GM12878 (cell line): ENCODE results near the gene AOPEP.
A peak's percentile ranks its signal among the peaks of the same experiment; 100 is the strongest.

Experiments used
- EP300 ChIP-seq, 2 experiments: fragments of 150-350 bp in 1 of 2; IDR thresholded peaks; 2 replicates each; pipeline ENCODE4 v1.6.1; 2011 to 2012; ENCODE audit warnings: low read depth in 2 of 2, low read length in 2 of 2, borderline replicate concordance in 1 of 2, improper control_type of control experiment in 1 of 2, inconsistent platforms in 1 of 2; ENCODE audit not compliant: control insufficient read depth in 1 of 2
- HDAC2 ChIP-seq: fragments of 200-600 bp; sonication (generic); IDR thresholded peaks from 2 replicates; pipeline ENCODE4 v1.6.1; 2017
- JUND ChIP-seq: IDR thresholded peaks from 2 replicates; pipeline ENCODE4 v1.6.1; 2012; ENCODE audit warnings: low read depth, mild to moderate bottlenecking, low read length, improper control_type of control experiment, moderate library complexity
- MEF2A ChIP-seq: IDR thresholded peaks from 2 replicates; pipeline ENCODE4 v1.6.1; 2011; ENCODE audit warnings: low read depth, mild to moderate bottlenecking, low read length, moderate library complexity; ENCODE audit not compliant: insufficient read depth
- PML ChIP-seq: IDR thresholded peaks from 2 replicates; pipeline ENCODE4 v1.6.1; 2012; ENCODE audit warnings: low read length, inconsistent platforms
- POLR2AphosphoS5 ChIP-seq: IDR thresholded peaks from 2 replicates; pipeline ENCODE4 v1.6.1; 2011; ENCODE audit warnings: mild to moderate bottlenecking, low read length, inconsistent platforms
- SUZ12 ChIP-seq: fragments of 200-600 bp; sonication (generic); IDR thresholded peaks from one replicate; pipeline ENCODE4 v1.6.1; 2018; ENCODE audit warnings: antibody characterized with exemption, mild to moderate bottlenecking; ENCODE audit not compliant: unreplicated experiment
- TF ChIP-seq, protein P1 (sequence below): IDR thresholded peaks from 2 replicates; pipeline ENCODE4 v1.6.1; 2012; ENCODE audit warnings: low read length, inconsistent platforms
- TF ChIP-seq, protein P2 (sequence below): IDR thresholded peaks from 2 replicates; pipeline ENCODE4 v1.6.1; 2012; ENCODE audit warnings: mild to moderate bottlenecking, low read depth, low read length
- TF ChIP-seq, protein P3 (sequence below), 3 experiments: IDR thresholded peaks in 2 of 3; conservative IDR thresholded peaks in 1 of 3; 2 replicates each; pipeline ENCODE4 v1.5.1; 2011; ENCODE audit warnings: low read depth in 3 of 3, low read length in 3 of 3, mild to moderate bottlenecking in 3 of 3, control low read depth in 2 of 3, moderate library complexity in 2 of 3, inconsistent platforms in 1 of 3, mixed read lengths in 1 of 3; ENCODE audit not compliant: control insufficient read depth in 2 of 3, insufficient read depth in 1 of 3; ENCODE audit errors: extremely low read depth in 1 of 3
- TF ChIP-seq, protein P4 (sequence below): fragments of 150-350 bp; IDR thresholded peaks from 2 replicates; pipeline ENCODE4 v1.6.1; 2016; ENCODE audit warnings: low read depth, low read length
- TF ChIP-seq, protein P5 (sequence below): fragments of 450-650 bp; IDR thresholded peaks from 2 replicates; pipeline ENCODE4 v1.6.1; 2017; ENCODE audit warnings: low read depth, mild to moderate bottlenecking, moderate library complexity

DNA sequence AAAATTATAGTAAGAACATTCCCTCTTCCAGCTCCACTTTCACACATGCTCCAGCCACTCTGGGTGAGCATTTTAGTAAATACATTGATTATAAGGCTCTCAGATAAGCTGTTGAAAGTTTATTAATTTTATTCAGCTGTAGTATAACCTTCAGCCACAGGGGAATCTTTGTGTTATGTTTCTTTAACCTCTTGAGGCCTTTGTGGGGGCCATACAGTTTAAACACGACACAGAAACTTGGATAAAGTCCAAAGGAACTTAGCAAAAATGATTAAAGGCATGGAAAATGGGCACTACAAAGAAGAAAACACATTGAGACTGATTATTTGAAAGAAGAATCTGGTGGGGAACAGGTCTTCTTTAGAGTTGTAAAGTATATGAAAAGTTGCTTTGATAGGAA is 70.2 kb downstream of the AOPEP start:
- TF ChIP-seq POLR2AphosphoS5 (no peak), HDAC2 (no peak), SUZ12 (no peak), JUND (no peak), EP300 (IDR thresholded peaks at IDR 0.05; ENCODE audit: borderline replicate concordance in 1 of 2, control insufficient read depth in 1 of 2, low read depth in 2 of 2, low read length in 2 of 2) (no peak), MEF2A (no peak), PML (no peak)
- TF ChIP-seq, protein P1, sequence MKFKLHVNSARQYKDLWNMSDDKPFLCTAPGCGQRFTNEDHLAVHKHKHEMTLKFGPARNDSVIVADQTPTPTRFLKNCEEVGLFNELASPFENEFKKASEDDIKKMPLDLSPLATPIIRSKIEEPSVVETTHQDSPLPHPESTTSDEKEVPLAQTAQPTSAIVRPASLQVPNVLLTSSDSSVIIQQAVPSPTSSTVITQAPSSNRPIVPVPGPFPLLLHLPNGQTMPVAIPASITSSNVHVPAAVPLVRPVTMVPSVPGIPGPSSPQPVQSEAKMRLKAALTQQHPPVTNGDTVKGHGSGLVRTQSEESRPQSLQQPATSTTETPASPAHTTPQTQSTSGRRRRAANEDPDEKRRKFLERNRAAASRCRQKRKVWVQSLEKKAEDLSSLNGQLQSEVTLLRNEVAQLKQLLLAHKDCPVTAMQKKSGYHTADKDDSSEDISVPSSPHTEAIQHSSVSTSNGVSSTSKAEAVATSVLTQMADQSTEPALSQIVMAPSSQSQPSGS: no peak
- TF ChIP-seq, protein P2, sequence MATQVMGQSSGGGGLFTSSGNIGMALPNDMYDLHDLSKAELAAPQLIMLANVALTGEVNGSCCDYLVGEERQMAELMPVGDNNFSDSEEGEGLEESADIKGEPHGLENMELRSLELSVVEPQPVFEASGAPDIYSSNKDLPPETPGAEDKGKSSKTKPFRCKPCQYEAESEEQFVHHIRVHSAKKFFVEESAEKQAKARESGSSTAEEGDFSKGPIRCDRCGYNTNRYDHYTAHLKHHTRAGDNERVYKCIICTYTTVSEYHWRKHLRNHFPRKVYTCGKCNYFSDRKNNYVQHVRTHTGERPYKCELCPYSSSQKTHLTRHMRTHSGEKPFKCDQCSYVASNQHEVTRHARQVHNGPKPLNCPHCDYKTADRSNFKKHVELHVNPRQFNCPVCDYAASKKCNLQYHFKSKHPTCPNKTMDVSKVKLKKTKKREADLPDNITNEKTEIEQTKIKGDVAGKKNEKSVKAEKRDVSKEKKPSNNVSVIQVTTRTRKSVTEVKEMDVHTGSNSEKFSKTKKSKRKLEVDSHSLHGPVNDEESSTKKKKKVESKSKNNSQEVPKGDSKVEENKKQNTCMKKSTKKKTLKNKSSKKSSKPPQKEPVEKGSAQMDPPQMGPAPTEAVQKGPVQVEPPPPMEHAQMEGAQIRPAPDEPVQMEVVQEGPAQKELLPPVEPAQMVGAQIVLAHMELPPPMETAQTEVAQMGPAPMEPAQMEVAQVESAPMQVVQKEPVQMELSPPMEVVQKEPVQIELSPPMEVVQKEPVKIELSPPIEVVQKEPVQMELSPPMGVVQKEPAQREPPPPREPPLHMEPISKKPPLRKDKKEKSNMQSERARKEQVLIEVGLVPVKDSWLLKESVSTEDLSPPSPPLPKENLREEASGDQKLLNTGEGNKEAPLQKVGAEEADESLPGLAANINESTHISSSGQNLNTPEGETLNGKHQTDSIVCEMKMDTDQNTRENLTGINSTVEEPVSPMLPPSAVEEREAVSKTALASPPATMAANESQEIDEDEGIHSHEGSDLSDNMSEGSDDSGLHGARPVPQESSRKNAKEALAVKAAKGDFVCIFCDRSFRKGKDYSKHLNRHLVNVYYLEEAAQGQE: no peak
- TF ChIP-seq, protein P3, sequence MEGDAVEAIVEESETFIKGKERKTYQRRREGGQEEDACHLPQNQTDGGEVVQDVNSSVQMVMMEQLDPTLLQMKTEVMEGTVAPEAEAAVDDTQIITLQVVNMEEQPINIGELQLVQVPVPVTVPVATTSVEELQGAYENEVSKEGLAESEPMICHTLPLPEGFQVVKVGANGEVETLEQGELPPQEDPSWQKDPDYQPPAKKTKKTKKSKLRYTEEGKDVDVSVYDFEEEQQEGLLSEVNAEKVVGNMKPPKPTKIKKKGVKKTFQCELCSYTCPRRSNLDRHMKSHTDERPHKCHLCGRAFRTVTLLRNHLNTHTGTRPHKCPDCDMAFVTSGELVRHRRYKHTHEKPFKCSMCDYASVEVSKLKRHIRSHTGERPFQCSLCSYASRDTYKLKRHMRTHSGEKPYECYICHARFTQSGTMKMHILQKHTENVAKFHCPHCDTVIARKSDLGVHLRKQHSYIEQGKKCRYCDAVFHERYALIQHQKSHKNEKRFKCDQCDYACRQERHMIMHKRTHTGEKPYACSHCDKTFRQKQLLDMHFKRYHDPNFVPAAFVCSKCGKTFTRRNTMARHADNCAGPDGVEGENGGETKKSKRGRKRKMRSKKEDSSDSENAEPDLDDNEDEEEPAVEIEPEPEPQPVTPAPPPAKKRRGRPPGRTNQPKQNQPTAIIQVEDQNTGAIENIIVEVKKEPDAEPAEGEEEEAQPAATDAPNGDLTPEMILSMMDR (IDR thresholded peaks at IDR 0.05 in 2 of 3, conservative IDR thresholded peaks at IDR 0.05 in 1 of 3; ENCODE audit: control insufficient read depth in 2 of 3, extremely low read depth in 1 of 3, insufficient read depth in 1 of 3, low read depth in 3 of 3, low read length in 3 of 3): 0 out of 6 replicates have a peak, but pooled peaks of 1 of the 3 experiments have one; percentile 7
- TF ChIP-seq, protein P4, sequence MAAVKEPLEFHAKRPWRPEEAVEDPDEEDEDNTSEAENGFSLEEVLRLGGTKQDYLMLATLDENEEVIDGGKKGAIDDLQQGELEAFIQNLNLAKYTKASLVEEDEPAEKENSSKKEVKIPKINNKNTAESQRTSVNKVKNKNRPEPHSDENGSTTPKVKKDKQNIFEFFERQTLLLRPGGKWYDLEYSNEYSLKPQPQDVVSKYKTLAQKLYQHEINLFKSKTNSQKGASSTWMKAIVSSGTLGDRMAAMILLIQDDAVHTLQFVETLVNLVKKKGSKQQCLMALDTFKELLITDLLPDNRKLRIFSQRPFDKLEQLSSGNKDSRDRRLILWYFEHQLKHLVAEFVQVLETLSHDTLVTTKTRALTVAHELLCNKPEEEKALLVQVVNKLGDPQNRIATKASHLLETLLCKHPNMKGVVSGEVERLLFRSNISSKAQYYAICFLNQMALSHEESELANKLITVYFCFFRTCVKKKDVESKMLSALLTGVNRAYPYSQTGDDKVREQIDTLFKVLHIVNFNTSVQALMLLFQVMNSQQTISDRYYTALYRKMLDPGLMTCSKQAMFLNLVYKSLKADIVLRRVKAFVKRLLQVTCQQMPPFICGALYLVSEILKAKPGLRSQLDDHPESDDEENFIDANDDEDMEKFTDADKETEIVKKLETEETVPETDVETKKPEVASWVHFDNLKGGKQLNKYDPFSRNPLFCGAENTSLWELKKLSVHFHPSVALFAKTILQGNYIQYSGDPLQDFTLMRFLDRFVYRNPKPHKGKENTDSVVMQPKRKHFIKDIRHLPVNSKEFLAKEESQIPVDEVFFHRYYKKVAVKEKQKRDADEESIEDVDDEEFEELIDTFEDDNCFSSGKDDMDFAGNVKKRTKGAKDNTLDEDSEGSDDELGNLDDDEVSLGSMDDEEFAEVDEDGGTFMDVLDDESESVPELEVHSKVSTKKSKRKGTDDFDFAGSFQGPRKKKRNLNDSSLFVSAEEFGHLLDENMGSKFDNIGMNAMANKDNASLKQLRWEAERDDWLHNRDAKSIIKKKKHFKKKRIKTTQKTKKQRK: no peak
- TF ChIP-seq, protein P5, sequence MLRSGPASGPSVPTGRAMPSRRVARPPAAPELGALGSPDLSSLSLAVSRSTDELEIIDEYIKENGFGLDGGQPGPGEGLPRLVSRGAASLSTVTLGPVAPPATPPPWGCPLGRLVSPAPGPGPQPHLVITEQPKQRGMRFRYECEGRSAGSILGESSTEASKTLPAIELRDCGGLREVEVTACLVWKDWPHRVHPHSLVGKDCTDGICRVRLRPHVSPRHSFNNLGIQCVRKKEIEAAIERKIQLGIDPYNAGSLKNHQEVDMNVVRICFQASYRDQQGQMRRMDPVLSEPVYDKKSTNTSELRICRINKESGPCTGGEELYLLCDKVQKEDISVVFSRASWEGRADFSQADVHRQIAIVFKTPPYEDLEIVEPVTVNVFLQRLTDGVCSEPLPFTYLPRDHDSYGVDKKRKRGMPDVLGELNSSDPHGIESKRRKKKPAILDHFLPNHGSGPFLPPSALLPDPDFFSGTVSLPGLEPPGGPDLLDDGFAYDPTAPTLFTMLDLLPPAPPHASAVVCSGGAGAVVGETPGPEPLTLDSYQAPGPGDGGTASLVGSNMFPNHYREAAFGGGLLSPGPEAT: no peak
